ENCODE results near the gene KCNF1. TPM values are rescaled to one million over a fixed set of nuclear protein-coding genes. Genes with fewer than 3 reads are reported as not detected.

Gene KCNF1
- polyA plus RNA-seq, 3 donors = 0.03 to 0.93 TPM; not detected in 1

- 64 to 68% (median 65%) methylated on average over 4 of the region's 4 CpGs for WGBS, 3 donors
- H3K27ac ChIP-seq (ENCODE audit: low read depth, low read length) = no peak overlapping the region
Observed at GRCh38 chr2:10894264-10894935, 17.3 kb upstream of the KCNF1 start.

- no peak overlapping the region for H3K27ac ChIP-seq (ENCODE audit: low read depth, low read length)
- WGBS, 3 donors = 86 to 100% (median 92%) methylated on average over 2 of the region's 2 CpGs
Observed at GRCh38 chr2:10895231-10895630, 16.5 kb upstream of the KCNF1 start.

GRCh38 chr2:10897956-10898355 lies 13.8 kb upstream of the KCNF1 start:
- H3K27ac ChIP-seq (ENCODE audit: low read depth, low read length) = no peak overlapping the region
- 72 to 85% (median 81%) methylated on average over 4 of the region's 4 CpGs for WGBS, 3 donors

GRCh38 chr2:10900216-10901109 lies 11.3 kb upstream of the KCNF1 start:
- no peak overlapping the region for H3K27ac ChIP-seq (ENCODE audit: low read depth, low read length)
- WGBS, 3 donors = 83 to 86% (median 85%) methylated on average over 10 of the region's 10 CpGs

GRCh38 chr2:10901160-10901939 lies 10.4 kb upstream of the KCNF1 start:
- H3K27ac ChIP-seq (ENCODE audit: low read depth, low read length) = no peak overlapping the region
- 61 to 66% (median 63%) methylated on average over 12 of the region's 12 CpGs for WGBS, 3 donors

GRCh38 chr2:10903861-10904210 lies 7.9 kb upstream of the KCNF1 start:
- 56 to 82% (median 71%) methylated on average over 1 of the region's 2 CpGs for WGBS, 3 donors
- H3K27ac ChIP-seq (ENCODE audit: low read depth, low read length) = no peak overlapping the region

- WGBS, 3 donors = 87 to 92% (median 90%) methylated on average over 6 of the region's 6 CpGs
Observed at GRCh38 chr2:10904455-10904854, 7.3 kb upstream of the KCNF1 start.

GRCh38 chr2:10905006-10905861 lies 6.5 kb upstream of the KCNF1 start:
- 88 to 94% (median 90%) methylated on average over 9 of the region's 9 CpGs for WGBS, 3 donors
- no peak overlapping the region for H3K27ac ChIP-seq (ENCODE audit: low read depth, low read length)

More at GRCh38 chr2:10904455-10904854, 7.3 kb upstream of the KCNF1 start:
- no peak overlapping the region for H3K27ac ChIP-seq (ENCODE audit: low read depth, low read length)

- WGBS, 3 donors = 89 to 96% (median 95%) methylated on average over 8 of the region's 8 CpGs
- no peak overlapping the region for H3K27ac ChIP-seq (ENCODE audit: low read depth, low read length)
Observed at GRCh38 chr2:10905862-10906143, 5.9 kb upstream of the KCNF1 start.

GRCh38 chr2:10906926-10907625 lies 4.7 kb upstream of the KCNF1 start:
- H3K27ac ChIP-seq (ENCODE audit: low read depth, low read length) = no peak overlapping the region
- WGBS, 3 donors = 86 to 91% (median 87%) methylated on average over 14 of the region's 14 CpGs

GRCh38 chr2:10908195-10908594 lies 3.5 kb upstream of the KCNF1 start:
- no peak overlapping the region for H3K27ac ChIP-seq (ENCODE audit: low read depth, low read length)
- 76 to 90% (median 86%) methylated on average over 4 of the region's 4 CpGs for WGBS, 3 donors

- 65 to 70% (median 66%) methylated on average over 15 of the region's 15 CpGs for WGBS, 3 donors
Observed at GRCh38 chr2:10909050-10909995, 2.4 kb upstream of the KCNF1 start.

GRCh38 chr2:10909996-10910341 lies 1.8 kb upstream of the KCNF1 start:
- 34 to 62% (median 52%) methylated on average over 3 of the region's 3 CpGs for WGBS, 3 donors
- no peak overlapping the region for H3K27ac ChIP-seq (ENCODE audit: low read depth, low read length)

More at GRCh38 chr2:10909050-10909995, 2.4 kb upstream of the KCNF1 start:
- H3K27ac ChIP-seq (ENCODE audit: low read depth, low read length) = no peak overlapping the region

- H3K27ac ChIP-seq (ENCODE audit: low read depth, low read length) = no peak overlapping the region
- 81 to 85% (median 82%) methylated on average over 11 of the region's 11 CpGs for WGBS, 3 donors
Observed at GRCh38 chr2:10910625-10911024, 1.1 kb upstream of the KCNF1 start.

GRCh38 chr2:10912076-10912731 lies 470 bp downstream of the KCNF1 start:
- WGBS, 3 donors = 6 to 7% (median 6%) methylated on average over 41 to 81 of the region's 81 CpGs
- no peak overlapping the region for H3K27ac ChIP-seq (ENCODE audit: low read depth, low read length)

- 82 to 85% (median 84%) methylated on average over 55 to 58 of the region's 58 CpGs for WGBS, 3 donors
- H3K27ac ChIP-seq (ENCODE audit: low read depth, low read length) = no peak overlapping the region
Observed at GRCh38 chr2:10912796-10913455, 1.2 kb downstream of the KCNF1 start.

Measured in adipose tissue (tissue), 3 donors.